Natural killer cell treated with Interleukin-12 subunit alpha and Interleukin-12 subunit beta and Interleukin-15 and Interleukin-18, amount 100 ng/mL, for 72 hours (primary cell): ENCODE data around the gene DLAT. TPM values are rescaled to one million over a fixed set of nuclear protein-coding genes. Genes with fewer than 3 reads are reported as not detected.
"Not testable (repeated sequence)": the region's sequence is repeated elsewhere in the genome, so short reads cannot be mapped to it uniquely, and the experiment has no call there.

ENCODE experiments used
- ATAC-seq, 2 donors: fragments of 150-1000 bp; cut with Tn5 transposase in 1 of 2; sonication (Bioruptor Pico), chemical (Tn5 transposase) in 1 of 2; 2 replicates each; pipeline ENCODE4 v1.10.0; 2021
- DNase-seq: peaks from one replicate; pipeline ENCODE4 v3.0.0; 2022; ENCODE audit warnings: low spot score
- H3K27ac Mint-ChIP-seq, 2 donors: 1 replicate in 1 of 2; 2 replicates in 1 of 2; pipeline ENCODE4 v1.8.0; 2022; ENCODE audit warnings: mixed read lengths in 2 of 2, mild to moderate bottlenecking in 1 of 2, moderate library complexity in 1 of 2
- H3K27me3 Mint-ChIP-seq, 2 donors: 1 replicate in 1 of 2; 2 replicates in 1 of 2; pipeline ENCODE4 v1.8.0; 2022; ENCODE audit warnings: mixed read lengths in 2 of 2
- H3K36me3 Mint-ChIP-seq: one replicate; pipeline ENCODE4 v1.8.0; 2022; ENCODE audit warnings: mixed read lengths
- H3K4me1 Mint-ChIP-seq, 2 donors: 1 replicate in 1 of 2; 2 replicates in 1 of 2; pipeline ENCODE4 v1.8.0; 2022; ENCODE audit warnings: low read depth in 2 of 2, mixed read lengths in 2 of 2, mild to moderate bottlenecking in 1 of 2
- H3K4me3 Mint-ChIP-seq: one replicate; pipeline ENCODE4 v1.8.0; 2022; ENCODE audit warnings: mixed read lengths
- H3K9me3 Mint-ChIP-seq: 2 replicates; pipeline ENCODE4 v1.8.0; 2022; ENCODE audit warnings: mixed read lengths
- total RNA-seq, 2 donors: library from RNA; stranded (reverse); gene quantifications; one replicate each; pipeline ENCODE4 v1.2.3, GENCODE V29; 2022

Gene DLAT
- total RNA-seq, 2 donors from 2014 or later: 37.3 to 40.9 TPM

DNA sequence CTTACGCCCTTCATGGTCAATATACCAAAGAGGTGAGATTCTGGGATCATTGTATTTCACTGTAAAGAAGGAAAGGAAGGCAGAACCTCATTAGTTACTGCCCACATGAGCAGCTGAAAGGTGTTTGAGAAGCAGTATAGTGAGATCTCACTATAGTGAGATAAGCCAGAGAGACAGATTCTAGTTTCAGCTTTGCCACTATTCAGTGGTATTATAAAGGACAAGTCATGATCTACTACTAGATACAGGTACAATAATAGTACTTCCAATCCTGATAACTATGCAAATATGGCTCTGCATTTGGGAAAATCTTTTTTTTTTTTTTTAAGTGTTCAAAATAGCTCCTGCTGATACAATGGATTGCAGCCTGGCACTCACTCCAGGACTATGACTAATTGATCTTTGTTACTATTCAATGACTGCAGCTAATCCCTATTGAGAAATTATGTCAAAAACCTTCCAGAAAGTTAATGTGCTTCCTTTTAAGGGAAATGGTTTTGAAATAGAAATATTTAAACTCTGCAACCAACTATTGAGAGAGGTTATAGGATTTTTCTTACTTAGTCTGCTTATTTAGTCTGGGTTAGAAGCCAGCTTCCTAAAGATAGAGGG lies 8.3 kb upstream of the DLAT start:
- Mint-ChIP-seq H3K27me3 (peaks cover 0 to 7% of the 10 kb centered on the region in 2 donors), H3K4me3 (no peak overlapping the region), H3K9me3 (no peaks in the 10 kb centered on the region), H3K4me1 (no peaks in the 10 kb centered on the region), H3K27ac (no peak overlapping the region), H3K36me3 (no peaks in the 10 kb centered on the region)
- ATAC-seq (no peak), DNase-seq (no peak)

GRCh38 chr11:112017538-112017937 lies 7.7 kb upstream of the DLAT start:
- Mint-ChIP-seq H3K9me3 (no peaks in the 10 kb centered on the region), H3K27me3 (peaks cover 0 to 7% of the 10 kb centered on the region in 2 donors), H3K4me3 (no peak overlapping the region), H3K36me3 (no peaks in the 10 kb centered on the region), H3K27ac (no peak overlapping the region), H3K4me1 (no peaks in the 10 kb centered on the region)
- no peak for DNase-seq
- no peak for ATAC-seq

- no peak for DNase-seq
- no peak overlapping the region for H3K4me3 Mint-ChIP-seq
- H3K9me3 Mint-ChIP-seq: no peaks in the 10 kb centered on the region
- peaks cover 0 to 3% of the 10 kb centered on the region in 2 donors for H3K27me3 Mint-ChIP-seq
- H3K36me3 Mint-ChIP-seq: no peaks in the 10 kb centered on the region
- no peak for ATAC-seq
- peaks cover 1 to 6% of the 10 kb centered on the region in 2 donors for H3K4me1 Mint-ChIP-seq
- H3K27ac Mint-ChIP-seq: no peak overlapping the region
Measured at GRCh38 chr11:112019066-112019465, 6.1 kb upstream of the DLAT start.

DNA sequence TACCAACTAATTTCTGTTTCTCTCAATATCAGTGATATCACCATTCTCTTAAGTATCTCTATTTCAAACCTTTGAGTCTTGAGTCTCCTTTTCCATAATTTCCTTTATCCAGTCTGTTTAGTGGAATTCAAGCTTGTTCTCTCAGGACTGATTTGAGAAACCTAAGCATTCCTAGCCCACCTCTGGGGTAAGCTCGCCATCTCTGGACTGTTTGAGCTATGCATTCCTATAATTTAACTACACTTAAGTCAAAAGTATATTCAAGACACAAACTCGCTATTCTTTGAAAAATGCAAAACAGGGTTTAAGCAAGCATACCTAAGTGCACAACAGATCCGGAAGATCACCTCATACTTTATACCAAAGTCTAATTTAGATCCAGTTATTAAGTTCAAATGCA lies 2.1 kb upstream of the DLAT start:
- Mint-ChIP-seq H3K27me3 (no peaks in the 10 kb centered on the region), H3K4me3 (no peak overlapping the region), H3K4me1 (peaks cover 17 to 18% of the 10 kb centered on the region in 2 donors)

GRCh38 chr11:112024178-112024772 lies 933 bp upstream of the DLAT start:
- H3K9me3 Mint-ChIP-seq: no peaks in the 10 kb centered on the region
- ATAC-seq: no peak
- peak overlapping the region; percentile 98 for H3K4me3 Mint-ChIP-seq
- peaks cover 17 to 18% of the 10 kb centered on the region in 2 donors for H3K4me1 Mint-ChIP-seq
- H3K27me3 Mint-ChIP-seq: no peaks in the 10 kb centered on the region
- no peak for DNase-seq
- peak overlapping the region; percentile 94 to 99 for H3K27ac Mint-ChIP-seq
- H3K36me3 Mint-ChIP-seq: peaks cover 5% of the 10 kb centered on the region

More for the DNA sequence above, 2.1 kb upstream of the DLAT start:
- H3K9me3 Mint-ChIP-seq: no peaks in the 10 kb centered on the region
- DNase-seq (no peak), ATAC-seq (no peak)
- H3K36me3 Mint-ChIP-seq: no peaks in the 10 kb centered on the region
- H3K27ac Mint-ChIP-seq: peak overlapping the region in 1 of 2 donors; percentile 64

DNA sequence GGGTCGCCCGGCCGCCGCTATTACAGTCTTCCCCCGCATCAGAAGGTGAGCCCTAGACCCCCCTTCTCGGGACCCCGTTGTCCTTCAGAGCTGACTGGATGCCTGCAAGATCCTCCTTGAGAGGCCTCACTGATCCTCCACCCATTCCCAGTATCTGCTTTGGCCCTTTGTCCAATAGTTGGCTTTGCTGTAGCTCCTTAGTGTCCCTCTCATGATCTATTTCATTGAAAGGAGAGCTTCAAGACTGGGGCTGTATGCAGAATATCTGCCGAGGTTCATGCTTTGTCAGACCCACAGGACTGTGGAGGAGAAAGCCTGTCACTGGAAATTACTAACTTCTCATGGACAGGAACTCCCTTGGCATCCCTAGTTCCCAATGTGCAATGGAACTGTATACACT lies 499 bp downstream of the DLAT start:
- no peaks in the 10 kb centered on the region for H3K27me3 Mint-ChIP-seq
- H3K36me3 Mint-ChIP-seq: peaks cover 5% of the 10 kb centered on the region
- H3K4me3 Mint-ChIP-seq: peak overlapping the region; percentile 98
- DNase-seq (no peak), ATAC-seq (no peak)
- H3K4me1 Mint-ChIP-seq: peaks cover 18 to 20% of the 10 kb centered on the region in 2 donors
- H3K27ac Mint-ChIP-seq: peak overlapping the region; percentile 94 to 99
- no peaks in the 10 kb centered on the region for H3K9me3 Mint-ChIP-seq

GRCh38 chr11:112026784-112027410 lies 1.7 kb downstream of the DLAT start:
- DNase-seq, H3K9me3 Mint-ChIP-seq, H3K36me3 Mint-ChIP-seq, H3K27ac Mint-ChIP-seq, ATAC-seq, H3K27me3 Mint-ChIP-seq, H3K4me3 Mint-ChIP-seq: not testable (repeated sequence)
- peaks cover 18 to 20% of the 10 kb centered on the region in 2 donors for H3K4me1 Mint-ChIP-seq

GRCh38 chr11:112029460-112029859 lies 4.3 kb downstream of the DLAT start:
- DNase-seq: no peak
- peaks cover 8 to 14% of the 10 kb centered on the region in 2 donors for H3K4me1 Mint-ChIP-seq
- H3K27ac Mint-ChIP-seq: no peak overlapping the region
- no peak for ATAC-seq
- peaks cover 5% of the 10 kb centered on the region for H3K36me3 Mint-ChIP-seq
- no peak overlapping the region for H3K4me3 Mint-ChIP-seq
- H3K27me3 Mint-ChIP-seq: no peaks in the 10 kb centered on the region
- no peaks in the 10 kb centered on the region for H3K9me3 Mint-ChIP-seq

DNA sequence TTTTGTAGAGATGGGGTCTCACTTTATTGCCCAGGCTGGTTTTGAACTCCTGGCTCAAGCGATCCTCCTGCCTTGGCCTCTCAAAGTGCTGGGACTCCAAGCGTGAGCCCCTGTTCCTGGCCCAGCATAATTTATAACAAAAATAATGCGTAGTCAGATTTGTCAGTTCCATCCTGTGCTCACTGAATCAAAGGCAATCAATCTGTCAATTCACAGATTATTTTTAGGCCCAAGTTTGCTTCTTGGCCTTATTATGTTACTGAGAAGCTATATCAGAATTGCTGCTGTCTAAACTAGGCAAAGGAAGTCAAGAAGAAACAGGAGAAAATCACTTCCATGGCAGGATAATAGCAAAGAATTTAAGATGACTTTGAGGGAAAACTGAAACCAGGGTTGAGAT lies 8.7 kb downstream of the DLAT start:
- peaks cover 2% of the 10 kb centered on the region for H3K36me3 Mint-ChIP-seq
- no peak overlapping the region for H3K27ac Mint-ChIP-seq

GRCh38 chr11:112037527-112037926 lies 12.3 kb downstream of the DLAT start:
- no peak overlapping the region for H3K27ac Mint-ChIP-seq
- H3K27me3 Mint-ChIP-seq: no peaks in the 10 kb centered on the region
- DNase-seq: no peak
- H3K36me3 Mint-ChIP-seq: peaks cover 13% of the 10 kb centered on the region
- H3K4me1 Mint-ChIP-seq: peaks cover 3 to 5% of the 10 kb centered on the region in 2 donors
- no peak overlapping the region for H3K4me3 Mint-ChIP-seq
- no peaks in the 10 kb centered on the region for H3K9me3 Mint-ChIP-seq
- no peak for ATAC-seq

More for the DNA sequence above, 8.7 kb downstream of the DLAT start:
- no peaks in the 10 kb centered on the region for H3K9me3 Mint-ChIP-seq
- H3K4me1 Mint-ChIP-seq: peaks cover 0 to 3% of the 10 kb centered on the region in 2 donors
- no peak for DNase-seq
- no peaks in the 10 kb centered on the region for H3K27me3 Mint-ChIP-seq
- no peak overlapping the region for H3K4me3 Mint-ChIP-seq
- no peak for ATAC-seq

DNA sequence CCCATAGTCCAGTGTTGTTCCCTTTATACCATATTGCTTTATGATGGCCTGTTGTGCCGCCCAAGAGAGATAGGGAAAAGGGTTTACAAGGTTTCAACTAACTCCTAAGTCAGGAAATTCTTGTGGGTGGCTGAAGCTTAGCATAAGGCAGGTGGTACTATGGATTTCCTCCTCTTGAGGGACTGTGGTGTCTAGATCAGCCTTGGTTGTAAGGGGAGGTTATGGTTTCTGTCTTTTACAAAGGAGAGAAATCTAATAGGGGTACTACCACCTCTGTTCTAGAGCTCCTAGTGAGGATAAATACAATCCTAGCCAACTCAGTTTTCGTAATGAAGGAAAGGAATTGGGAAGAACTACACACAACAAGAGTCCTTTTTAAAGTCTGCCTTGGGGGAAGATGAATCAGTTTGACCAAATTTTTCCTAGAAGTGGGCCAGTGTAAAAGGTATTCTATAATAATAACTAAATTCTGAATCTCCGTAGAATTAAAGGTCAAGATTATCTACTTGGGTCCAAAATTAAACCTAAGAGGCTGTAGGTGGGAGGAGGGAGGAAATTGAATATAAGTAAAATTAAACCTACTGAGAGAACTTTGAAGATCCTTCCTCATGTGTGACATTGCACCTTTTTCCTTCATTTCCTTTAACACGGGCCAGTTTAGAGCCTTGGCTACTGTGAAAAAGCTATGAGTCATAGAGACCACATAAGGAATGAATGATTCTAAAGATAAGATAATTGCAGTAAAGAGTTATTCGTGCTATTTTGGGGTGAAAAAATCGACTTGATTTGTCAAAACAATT lies 17.2 kb downstream of the DLAT start:
- H3K36me3 Mint-ChIP-seq: peaks cover 27% of the 10 kb centered on the region
- no peak for ATAC-seq
- H3K4me1 Mint-ChIP-seq: peaks cover 3 to 9% of the 10 kb centered on the region in 2 donors
- peak overlapping the region; percentile 2 to 12 for H3K27ac Mint-ChIP-seq
- no peaks in the 10 kb centered on the region for H3K9me3 Mint-ChIP-seq
- no peak for DNase-seq
- H3K27me3 Mint-ChIP-seq: no peaks in the 10 kb centered on the region
- H3K4me3 Mint-ChIP-seq: no peak overlapping the region

DNA sequence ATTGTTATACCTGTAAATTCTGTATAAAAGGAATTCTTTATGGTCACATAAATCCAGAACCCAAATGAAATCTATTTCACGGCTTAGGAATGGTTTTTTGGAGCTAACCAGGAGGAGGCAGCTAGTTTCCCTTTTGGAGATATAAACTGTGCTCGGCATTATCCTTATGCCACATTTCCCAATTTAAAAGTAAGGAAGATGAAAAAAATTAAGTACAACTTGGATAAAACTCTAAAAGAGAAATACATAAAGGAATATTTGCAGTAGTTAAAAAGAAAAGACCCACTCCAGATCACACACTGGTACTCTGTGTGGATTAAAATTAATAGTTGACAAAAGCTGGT lies 17.7 kb downstream of the DLAT start:
- no peak for ATAC-seq
- Mint-ChIP-seq H3K9me3 (no peaks in the 10 kb centered on the region), H3K27me3 (no peaks in the 10 kb centered on the region), H3K4me3 (no peak overlapping the region), H3K36me3 (peaks cover 33% of the 10 kb centered on the region), H3K27ac (peak overlapping the region; percentile 2 to 12), H3K4me1 (peaks cover 3 to 10% of the 10 kb centered on the region in 2 donors)
- no peak for DNase-seq

- no peak overlapping the region for H3K4me3 Mint-ChIP-seq
- no peaks in the 10 kb centered on the region for H3K9me3 Mint-ChIP-seq
- no peaks in the 10 kb centered on the region for H3K27me3 Mint-ChIP-seq
- peaks cover 35% of the 10 kb centered on the region for H3K36me3 Mint-ChIP-seq
- H3K4me1 Mint-ChIP-seq: peaks cover 6 to 16% of the 10 kb centered on the region in 2 donors
- DNase-seq (no peak), ATAC-seq (no peak)
- no peak overlapping the region for H3K27ac Mint-ChIP-seq
Measured at GRCh38 chr11:112044961-112045360, 19.8 kb downstream of the DLAT start.

DNA sequence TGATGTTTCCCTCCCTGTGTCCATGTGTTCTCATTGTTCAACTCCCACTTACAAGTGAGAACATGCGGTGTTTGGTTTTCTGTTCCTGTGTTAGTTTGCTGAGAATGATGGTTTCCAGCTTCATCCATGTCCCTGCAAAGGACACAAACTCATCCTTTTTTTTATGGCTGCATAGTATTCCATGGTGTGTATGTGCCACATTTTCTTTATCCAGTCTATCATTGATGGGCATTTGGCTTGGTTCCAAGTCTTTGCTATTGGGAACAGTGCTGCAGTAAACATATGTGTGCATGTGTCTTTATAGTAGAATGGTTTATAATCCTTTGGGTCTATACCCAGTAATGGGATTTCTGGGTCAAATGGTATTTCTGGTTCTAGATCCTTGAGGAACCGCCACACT lies 21.4 kb downstream of the DLAT start:
- DNase-seq, ATAC-seq, H3K4me3 Mint-ChIP-seq, H3K27me3 Mint-ChIP-seq, H3K27ac Mint-ChIP-seq, H3K9me3 Mint-ChIP-seq: not testable (repeated sequence)
- Mint-ChIP-seq H3K36me3 (peaks cover 36% of the 10 kb centered on the region), H3K4me1 (peaks cover 3 to 16% of the 10 kb centered on the region in 2 donors)
